Spleen (tissue), 7 donors: ENCODE data around the gene GJA8.

Source experiments
- POLR2A ChIP-seq, 3 donors: fragments of 450-650 bp; IDR thresholded peaks; one replicate each; pipeline ENCODE4 v1.5.1; 2017; ENCODE audit warnings: antibody characterized with exemption in 3 of 3, mild to moderate bottlenecking in 1 of 3
- TF ChIP-seq, protein P1 (sequence below), 11 experiments: fragments of 200-600 bp in 7 of 11; fragments of 450-650 bp in 4 of 11; sonication (generic) in 4 of 11; IDR thresholded peaks in 8 of 11; conservative IDR thresholded peaks in 3 of 11; 1 replicate in 7 of 11; 2 replicates in 4 of 11; pipeline versions ENCODE4 v1.4.0 to v1.8.0; 2016 to 2021; ENCODE audit warnings: antibody characterized with exemption in 11 of 11, inconsistent platforms in 4 of 11, mild to moderate bottlenecking in 1 of 11
- donor health status: DM: no; HTN: no; CAD: no; lungs with moderate emphysema.
- donor health status: DM: no; HTN: no; CAD: no.
- donor health status: DM: no; HTN: no; CAD: no.

DNA sequence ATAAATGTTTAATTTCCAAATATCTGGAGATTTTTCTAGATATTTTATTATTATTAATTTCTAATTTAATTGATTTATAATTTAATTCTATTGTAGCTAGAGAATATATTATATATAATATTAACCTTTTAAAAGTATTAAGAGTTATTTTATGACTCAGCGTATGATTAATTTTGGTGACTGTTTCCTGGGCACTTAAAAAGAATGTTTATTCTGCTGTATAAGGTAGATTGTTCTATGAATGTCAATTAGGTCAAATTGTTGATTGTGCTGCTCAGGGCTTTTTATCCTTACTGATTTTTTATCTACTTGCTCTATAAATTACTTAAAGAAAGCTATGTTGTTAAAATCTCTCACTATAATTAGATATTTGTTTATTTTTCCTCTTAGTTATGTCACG is 20.1 kb upstream of the GJA8 start:
- TF ChIP-seq, protein P1, sequence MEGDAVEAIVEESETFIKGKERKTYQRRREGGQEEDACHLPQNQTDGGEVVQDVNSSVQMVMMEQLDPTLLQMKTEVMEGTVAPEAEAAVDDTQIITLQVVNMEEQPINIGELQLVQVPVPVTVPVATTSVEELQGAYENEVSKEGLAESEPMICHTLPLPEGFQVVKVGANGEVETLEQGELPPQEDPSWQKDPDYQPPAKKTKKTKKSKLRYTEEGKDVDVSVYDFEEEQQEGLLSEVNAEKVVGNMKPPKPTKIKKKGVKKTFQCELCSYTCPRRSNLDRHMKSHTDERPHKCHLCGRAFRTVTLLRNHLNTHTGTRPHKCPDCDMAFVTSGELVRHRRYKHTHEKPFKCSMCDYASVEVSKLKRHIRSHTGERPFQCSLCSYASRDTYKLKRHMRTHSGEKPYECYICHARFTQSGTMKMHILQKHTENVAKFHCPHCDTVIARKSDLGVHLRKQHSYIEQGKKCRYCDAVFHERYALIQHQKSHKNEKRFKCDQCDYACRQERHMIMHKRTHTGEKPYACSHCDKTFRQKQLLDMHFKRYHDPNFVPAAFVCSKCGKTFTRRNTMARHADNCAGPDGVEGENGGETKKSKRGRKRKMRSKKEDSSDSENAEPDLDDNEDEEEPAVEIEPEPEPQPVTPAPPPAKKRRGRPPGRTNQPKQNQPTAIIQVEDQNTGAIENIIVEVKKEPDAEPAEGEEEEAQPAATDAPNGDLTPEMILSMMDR (IDR thresholded peaks at IDR 0.05 in 8 of 11, conservative IDR thresholded peaks at IDR 0.05 in 3 of 11): no peak
- TF ChIP-seq POLR2A (IDR thresholded peaks at IDR 0.05): no peak
